PC-3 (cell line): ENCODE data around the gene DSG1. TPM values are rescaled to one million over a fixed set of nuclear protein-coding genes. Genes with fewer than 3 reads are reported as not detected.

Experiments used
- ATAC-seq: fragments of 200-7000 bp; cut with Tn5 transposase; 2 replicates; pipeline ENCODE4 v1.9.1; 2020; ENCODE audit warnings: mild to moderate bottlenecking, moderate library complexity
- BruUV-seq: library from RNA; stranded (reverse); fragments of 400-500 nt; replicated peaks from 2 replicates; lab custom pipeline; 2021; lab: Mats Ljungman, UMichigan
- CTCF ChIA-PET: fragments of 300-600 bp; sonication (Branson Sonifier 250); formaldehyde crosslinking; loops from one replicate; lab custom pipeline; 2022; ENCODE audit warnings: antibody characterized with exemption; lab: Charles Lee
- POLR2A ChIA-PET: fragments of 300-600 bp; sonication (Branson Sonifier 250); formaldehyde crosslinking; loops from one replicate; lab custom pipeline; 2022; ENCODE audit warnings: antibody characterized with exemption; ENCODE audit not compliant: unreplicated experiment; lab: Charles Lee
- DNase-seq: peaks from one replicate; pipeline ENCODE4 v3.0.0-alpha.2; 2015
- H2AFZ ChIP-seq: fragments of 300-600 bp; sonication (generic); 2 replicates; pipeline ENCODE4 v1.6.0; 2016; ENCODE audit warnings: antibody characterized with exemption, low read length
- H3F3A ChIP-seq: fragments of 300-600 bp; sonication (generic); one replicate; pipeline ENCODE4 v1.6.0; 2017; ENCODE audit warnings: antibody characterized with exemption, low read length, control low read depth, mild to moderate bottlenecking; ENCODE audit not compliant: unreplicated experiment
- H3K27ac ChIP-seq: fragments of 300-600 bp; sonication (generic); 2 replicates; pipeline ENCODE4 v1.5.1; 2016; ENCODE audit warnings: mild to moderate bottlenecking, low read length
- H3K27me3 ChIP-seq: fragments of 300-600 bp; sonication (generic); 2 replicates; pipeline ENCODE4 v1.6.1; 2016; ENCODE audit warnings: low read length, mixed read lengths
- H3K36me3 ChIP-seq: fragments of 300-600 bp; sonication (generic); 2 replicates; pipeline ENCODE4 v1.6.1; 2016; ENCODE audit warnings: low read depth, mixed run types, low read length, mixed read lengths
- H3K4me1 ChIP-seq: fragments of 300-600 bp; sonication (generic); 2 replicates; pipeline ENCODE4 v1.5.1; 2016; ENCODE audit warnings: low read length; ENCODE audit not compliant: insufficient read depth
- H3K4me2 ChIP-seq: fragments of 300-600 bp; sonication (generic); 2 replicates; pipeline ENCODE4 v1.6.0; 2016; ENCODE audit warnings: low read length
- H3K4me3 ChIP-seq: fragments of 300-600 bp; sonication (generic); 2 replicates; pipeline ENCODE4 v1.5.1; 2016; ENCODE audit warnings: mild to moderate bottlenecking, low read length, mixed read lengths
- H3K79me2 ChIP-seq: fragments of 300-600 bp; sonication (generic); 2 replicates; pipeline ENCODE4 v1.6.1; 2017; ENCODE audit warnings: low read length, mixed read lengths
- H3K9ac ChIP-seq: fragments of 300-600 bp; sonication (generic); 2 replicates; pipeline ENCODE4 v1.6.0; 2016; ENCODE audit warnings: mild to moderate bottlenecking, low read length
- H3K9me2 ChIP-seq: fragments of 300-600 bp; sonication (generic); replicated peaks from 2 replicates; pipeline ENCODE4 v1.6.1; 2016; ENCODE audit warnings: mixed run types, low read length, mixed read lengths
- H3K9me3 ChIP-seq: fragments of 300-600 bp; sonication (generic); 2 replicates; pipeline ENCODE4 v1.6.1; 2016; ENCODE audit warnings: low read length, mixed read lengths
- H4K20me1 ChIP-seq: fragments of 300-600 bp; sonication (generic); 2 replicates; pipeline ENCODE4 v1.6.1; 2016; ENCODE audit warnings: low read length, mixed read lengths
- CTCF ChIP-seq: fragments of 300-600 bp; sonication (generic); conservative IDR thresholded peaks from 2 replicates; pipeline ENCODE4 v1.5.1; 2017; ENCODE audit warnings: antibody characterized with exemption, low read depth, mild to moderate bottlenecking, low read length
- EZH2 ChIP-seq: fragments of 300-600 bp; sonication (generic); IDR thresholded peaks from one replicate; pipeline ENCODE4 v1.6.1; 2017; ENCODE audit warnings: antibody characterized with exemption, mild to moderate bottlenecking, low read length; ENCODE audit not compliant: unreplicated experiment
- EZH2phosphoT487 ChIP-seq: fragments of 300-600 bp; sonication (generic); IDR thresholded peaks from 2 replicates; pipeline ENCODE4 v1.6.1; 2018; ENCODE audit warnings: mild to moderate bottlenecking, antibody characterized with exemption, low read length, borderline replicate concordance
- intact Hi-C: fragments of 100-400 bp; cut with micrococcal nuclease; formaldehyde crosslinking; loops from 2 replicates; pipeline ENCODE4 v1.9.0; 2023
- total RNA-seq: library from RNA; depleted of rRNA; stranded (reverse); fragments of >200 nt; gene quantifications from 2 replicates; pipeline ENCODE4 v1.2.3, GENCODE V29; 2014

DSG1 gene
- total RNA-seq, 1 experiment from 2014 or later: not detected

GRCh38 chr18:31275722-31276463 is 42.1 kb upstream of the DSG1 start:
- H3K4me3 ChIP-seq: no peak overlapping the region
- ATAC-seq: peak; percentile 67
- H3K4me1 ChIP-seq: peaks cover 16% of the 10 kb centered on the region
- no TSS peak for BruUV-seq
- ChIA-PET POLR2A (no interaction called here), CTCF (no interaction called here)
- intact Hi-C loops: loop anchor here (2.0 kb wide), 1 partner anchor 45 kb away; no protein-coding TSS in a partner anchor
- H3K36me3 ChIP-seq: no peaks in the 10 kb centered on the region
- H2AFZ ChIP-seq: no peak overlapping the region
- no peak for TF ChIP-seq EZH2
- TF ChIP-seq EZH2phosphoT487: no peak
- TF ChIP-seq CTCF: no peak
- no peaks in the 10 kb centered on the region for H3K9me3 ChIP-seq
- peak overlapping the region; percentile 22; the same call in 1 of the 2 replicates for H3K4me2 ChIP-seq
- no peaks in the 10 kb centered on the region for H3K27me3 ChIP-seq
- peak; percentile 30 for DNase-seq
- no peak overlapping the region for H3K9ac ChIP-seq
- H3F3A ChIP-seq: no peaks in the 10 kb centered on the region
- no peaks in the 10 kb centered on the region for H3K79me2 ChIP-seq
- no peaks in the 10 kb centered on the region for H3K9me2 ChIP-seq
- no peaks in the 10 kb centered on the region for H4K20me1 ChIP-seq
- peak overlapping the region; percentile 34; the same call in 1 of the 2 replicates for H3K27ac ChIP-seq

GRCh38 chr18:31278609-31279071 is 39.3 kb upstream of the DSG1 start:
- Histone ChIP-seq H3K4me2 (no peak overlapping the region), H3K27ac (no peak overlapping the region), H3K36me3 (no peaks in the 10 kb centered on the region), H3K27me3 (no peaks in the 10 kb centered on the region), H3K9ac (no peak overlapping the region), H3K4me3 (no peak overlapping the region), H3K9me2 (no peaks in the 10 kb centered on the region), H2AFZ (no peak overlapping the region), H3K9me3 (no peaks in the 10 kb centered on the region), H3K4me1 (peaks cover 16% of the 10 kb centered on the region), H3K79me2 (no peaks in the 10 kb centered on the region), H4K20me1 (no peaks in the 10 kb centered on the region), H3F3A (no peaks in the 10 kb centered on the region)
- ChIA-PET CTCF (no interaction called here), POLR2A (no interaction called here)
- DNase-seq: no peak
- intact Hi-C loops: no loop called here
- no peak for ATAC-seq
- no TSS peak for BruUV-seq
- TF ChIP-seq CTCF (no peak), EZH2phosphoT487 (no peak), EZH2 (no peak)

- Histone ChIP-seq H2AFZ (no peak overlapping the region), H3K9me2 (no peaks in the 10 kb centered on the region), H3K79me2 (no peaks in the 10 kb centered on the region), H3K4me1 (peaks cover 7% of the 10 kb centered on the region), H3K4me3 (no peak overlapping the region), H3K9me3 (no peaks in the 10 kb centered on the region), H3K9ac (no peak overlapping the region), H4K20me1 (no peaks in the 10 kb centered on the region), H3F3A (no peaks in the 10 kb centered on the region), H3K27ac (no peak overlapping the region), H3K4me2 (no peak overlapping the region), H3K27me3 (no peaks in the 10 kb centered on the region), H3K36me3 (no peaks in the 10 kb centered on the region)
- POLR2A ChIA-PET: no interaction called here
- TF ChIP-seq CTCF (no peak), EZH2phosphoT487 (no peak)
- CTCF ChIA-PET: no interaction called here
- no peak for ATAC-seq
- no TSS peak for BruUV-seq
- DNase-seq: no peak
- intact Hi-C loops: no loop called here
Measured at GRCh38 chr18:31280502-31280901, 37.5 kb upstream of the DSG1 start.
